H9 (cell line): ENCODE measurements around the gene UBE2D3. TPM values are rescaled to one million over a fixed set of nuclear protein-coding genes. Genes with fewer than 3 reads are reported as not detected.

Experiments
- DNase-seq: peaks from one replicate; pipeline ENCODE4 v3.0.0-alpha.2; 2017
- H2AFZ ChIP-seq: one replicate; pipeline ENCODE4 v1.6.1; 2013; ENCODE audit warnings: mild to moderate bottlenecking, low read length, control low read depth, moderate library complexity
- H2AK5ac ChIP-seq: 2 replicates; pipeline ENCODE4 v1.6.1; 2013; ENCODE audit warnings: low read length, control low read depth, mixed read lengths; ENCODE audit not compliant: insufficient read length
- H2BK120ac ChIP-seq: one replicate; pipeline ENCODE4 v1.6.1; 2013; ENCODE audit warnings: low read depth, mild to moderate bottlenecking, low read length, control low read depth, inconsistent platforms; ENCODE audit not compliant: poor library complexity, severe bottlenecking
- H2BK12ac ChIP-seq: 2 replicates; pipeline ENCODE4 v1.6.1; 2013; ENCODE audit warnings: low read length, control low read depth, mixed read lengths, low read depth; ENCODE audit not compliant: insufficient read length
- H2BK15ac ChIP-seq: 2 replicates; pipeline ENCODE4 v1.6.1; 2013; ENCODE audit warnings: low read depth, low read length, control low read depth
- H2BK20ac ChIP-seq: one replicate; pipeline ENCODE4 v1.6.1; 2013; ENCODE audit warnings: low read depth, mild to moderate bottlenecking, low read length, control low read depth, inconsistent platforms; ENCODE audit not compliant: poor library complexity, severe bottlenecking
- H2BK5ac ChIP-seq: 2 replicates; pipeline ENCODE4 v1.6.1; 2013; ENCODE audit warnings: low read length, control low read depth, mixed read lengths; ENCODE audit not compliant: insufficient read length
- H3K14ac ChIP-seq: 2 replicates; pipeline ENCODE4 v1.6.1; 2013; ENCODE audit warnings: low read length, control low read depth; ENCODE audit not compliant: insufficient read depth
- H3K18ac ChIP-seq: 2 replicates; pipeline ENCODE4 v1.6.1; 2013; ENCODE audit warnings: low read depth, mild to moderate bottlenecking, mixed read lengths, low read length, control low read depth; ENCODE audit not compliant: insufficient read length
- H3K23ac ChIP-seq: 2 replicates; pipeline ENCODE4 v1.6.1; 2013; ENCODE audit warnings: low read length, control low read depth, mixed read lengths, low read depth; ENCODE audit not compliant: insufficient read length
- H3K23me2 ChIP-seq: 2 replicates; pipeline ENCODE4 v1.6.1; 2013; ENCODE audit warnings: low read depth, mild to moderate bottlenecking, mixed read lengths, low read length, control low read depth; ENCODE audit not compliant: insufficient read length, poor library complexity, severe bottlenecking
- H3K27ac ChIP-seq: 2 replicates; pipeline ENCODE4 v1.5.1; 2013; ENCODE audit warnings: low read length, control low read depth, mixed read lengths, low read depth; ENCODE audit not compliant: insufficient read length
- H3K27me3 ChIP-seq: 2 replicates; pipeline ENCODE4 v1.6.1; 2013; ENCODE audit warnings: low read length, control low read depth, inconsistent platforms; ENCODE audit not compliant: insufficient read depth
- H3K4ac ChIP-seq: 2 replicates; pipeline ENCODE4 v1.6.1; 2013; ENCODE audit warnings: low read depth, mild to moderate bottlenecking, control low read depth, inconsistent platforms, low read length, moderate library complexity
- H3K4me1 ChIP-seq: 2 replicates; pipeline ENCODE4 v1.6.1; 2013; ENCODE audit warnings: low read length, control low read depth, inconsistent platforms; ENCODE audit not compliant: insufficient read depth
- H3K4me2 ChIP-seq: 2 replicates; pipeline ENCODE4 v1.6.1; 2013; ENCODE audit warnings: low read length, control low read depth, mixed read lengths; ENCODE audit not compliant: insufficient read length, insufficient read depth
- H3K56ac ChIP-seq: 2 replicates; pipeline ENCODE4 v1.6.1; 2013; ENCODE audit warnings: low read depth, mild to moderate bottlenecking, mixed read lengths, low read length, control low read depth; ENCODE audit not compliant: insufficient read length
- H3K79me1 ChIP-seq: 2 replicates; pipeline ENCODE4 v1.6.1; 2013; ENCODE audit warnings: low read depth, mild to moderate bottlenecking, moderate library complexity, low read length, control low read depth, inconsistent platforms; ENCODE audit not compliant: insufficient read depth, poor library complexity, severe bottlenecking
- H3K79me2 ChIP-seq: 2 replicates; pipeline ENCODE4 v1.6.1; 2013; ENCODE audit warnings: low read length, control low read depth, inconsistent platforms; ENCODE audit not compliant: insufficient read depth
- H3K9ac ChIP-seq: 2 replicates; pipeline ENCODE4 v1.6.1; 2013; ENCODE audit warnings: low read length, control low read depth, mixed read lengths; ENCODE audit not compliant: insufficient read length; ENCODE audit errors: extremely low read depth
- H3K9me3 ChIP-seq: one replicate; pipeline ENCODE4 v1.6.1; 2013; ENCODE audit warnings: low read depth, low read length, inconsistent platforms; ENCODE audit not compliant: control insufficient read depth
- H3T11ph ChIP-seq: one replicate; pipeline ENCODE4 v1.6.1; 2013; ENCODE audit warnings: mild to moderate bottlenecking, low read length, control low read depth, inconsistent platforms
- H4K20me1 ChIP-seq: one replicate; pipeline ENCODE4 v1.6.1; 2013; ENCODE audit not compliant: control insufficient read depth, insufficient read length, insufficient read depth
- H4K5ac ChIP-seq: 2 replicates; pipeline ENCODE4 v1.6.1; 2013; ENCODE audit warnings: low read depth, mild to moderate bottlenecking, mixed read lengths, low read length, control low read depth; ENCODE audit not compliant: insufficient read length
- H4K8ac ChIP-seq: replicated peaks from 2 replicates; pipeline ENCODE4 v1.6.1; 2013; ENCODE audit warnings: low read length, control low read depth, mixed read lengths, low read depth; ENCODE audit not compliant: insufficient read length
- H4K91ac ChIP-seq: 2 replicates; pipeline ENCODE4 v1.6.1; 2013; ENCODE audit warnings: low read depth, mild to moderate bottlenecking, moderate library complexity, mixed read lengths, low read length, control low read depth; ENCODE audit not compliant: insufficient read length
- H3K27ac Mint-ChIP-seq, 3 experiments: 2 replicates in 2 of 3; 3 replicates in 1 of 3; pipeline ENCODE4 v1.8.0; 2020 to 2021; ENCODE audit warnings: mixed read lengths in 3 of 3, mild to moderate bottlenecking in 1 of 3, moderate library complexity in 1 of 3
- H3K27me3 Mint-ChIP-seq: 2 replicates; pipeline ENCODE4 v1.8.0; 2021; ENCODE audit warnings: low read depth, mild to moderate bottlenecking, moderate library complexity, mixed read lengths
- H3K36me3 Mint-ChIP-seq, 3 experiments: 2 replicates in 2 of 3; 3 replicates in 1 of 3; pipeline ENCODE4 v1.8.0; 2020 to 2021; ENCODE audit warnings: low read depth in 3 of 3, mixed read lengths in 3 of 3; ENCODE audit not compliant: insufficient read depth in 1 of 3
- H3K4me1 Mint-ChIP-seq, 2 experiments: 2 replicates each; pipeline ENCODE4 v1.8.0; 2020; ENCODE audit warnings: mixed read lengths in 2 of 2
- H3K4me3 Mint-ChIP-seq, 2 experiments: 2 replicates in 1 of 2; 3 replicates in 1 of 2; pipeline ENCODE4 v1.8.0; 2020 to 2021; ENCODE audit warnings: mild to moderate bottlenecking in 2 of 2, mixed read lengths in 2 of 2, moderate library complexity in 1 of 2
- H3K9me3 Mint-ChIP-seq, 2 experiments: 2 replicates in 1 of 2; 3 replicates in 1 of 2; pipeline ENCODE4 v1.8.0; 2020; ENCODE audit warnings: mild to moderate bottlenecking in 2 of 2, mixed read lengths in 2 of 2, moderate library complexity in 1 of 2
- WGBS: extraction: QIAGEN DNeasy Blood & Tissue Kit; methylation state at CpG from one replicate; pipeline ENCODE4 v1.1.7; 2013; ENCODE audit warnings: missing lambda C conversion rate, low lambda C conversion rate, mixed read lengths; ENCODE audit not compliant: insufficient read length; ENCODE audit errors: extremely low coverage; 5-methylcytosine and 5-hydroxymethylcytosine counted together
- total RNA-seq: library from RNA; stranded (reverse); gene quantifications from 2 replicates; pipeline ENCODE4 v1.2.1, GENCODE V29; 2021
- TF ChIP-seq, protein P1 (sequence below): fragments of 200-600 bp; sonication (generic); conservative IDR thresholded peaks from 3 replicates; pipeline ENCODE4 v1.8.0; 2021; ENCODE audit warnings: antibody characterized with exemption, mild to moderate bottlenecking

UBE2D3 gene
- total RNA-seq, 1 experiment from 2014 or later, result 378 TPM

DNA sequence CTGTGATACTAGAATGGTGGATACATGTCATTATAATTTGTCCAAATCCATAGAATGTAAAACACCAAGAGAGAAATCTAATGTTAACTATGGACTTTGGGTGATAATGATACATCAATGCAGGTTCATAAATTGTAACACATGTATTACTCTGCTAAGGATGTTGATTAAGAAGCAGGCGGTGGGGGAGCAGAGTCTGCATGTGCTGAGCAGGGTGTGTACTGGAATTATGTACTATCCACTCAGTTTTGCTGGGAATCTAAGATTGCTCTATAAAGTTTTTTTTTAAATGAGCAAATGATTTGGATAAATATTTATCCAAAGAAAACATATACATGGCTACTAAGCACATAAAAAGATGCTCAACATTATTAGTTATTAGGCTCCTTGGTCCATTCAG, 51.5 kb downstream of the UBE2D3 start:
- H3K18ac ChIP-seq, result no peak overlapping the region
- no peak overlapping the region for H2BK12ac ChIP-seq
- no peak overlapping the region for H3K14ac ChIP-seq
- no peak overlapping the region for H3K4me2 ChIP-seq
- Mint-ChIP-seq H3K27ac (no peak overlapping the region), H3K9me3 (no peaks in the 10 kb centered on the region; a peak in 1 of 5 replicates), H3K36me3 (no peaks in the 10 kb centered on the region), H3K4me1 (peaks cover 0 to 4% of the 10 kb centered on the region in 2 experiments; a peak in 1 of 4 replicates), H3K27me3 (no peaks in the 10 kb centered on the region; the same call in none of the 2 replicates), H3K4me3 (no peak overlapping the region)
- no peaks in the 10 kb centered on the region for H3K27me3 ChIP-seq
- H3K23ac ChIP-seq, result no peak overlapping the region
- no peaks in the 10 kb centered on the region for H3K9me3 ChIP-seq
- H3K27ac ChIP-seq, result no peak overlapping the region
- no peak overlapping the region for H2AK5ac ChIP-seq
- H4K5ac ChIP-seq, result no peak overlapping the region
- H2BK120ac ChIP-seq, result no peak overlapping the region
- no peak overlapping the region for H3K4ac ChIP-seq
- H3K79me1 ChIP-seq, result no peaks in the 10 kb centered on the region
- WGBS, result no CpG with 5 or more reads among the region's 1 CpG
- H3K23me2 ChIP-seq, result no peaks in the 10 kb centered on the region
- H3K56ac ChIP-seq, result no peak overlapping the region
- no peak overlapping the region for H2BK20ac ChIP-seq
- no peak overlapping the region for H2BK5ac ChIP-seq
- H3K4me1 ChIP-seq, result no peaks in the 10 kb centered on the region; the same call in 1 of the 2 replicates
- no peak overlapping the region for H4K91ac ChIP-seq
- TF ChIP-seq, protein P1, sequence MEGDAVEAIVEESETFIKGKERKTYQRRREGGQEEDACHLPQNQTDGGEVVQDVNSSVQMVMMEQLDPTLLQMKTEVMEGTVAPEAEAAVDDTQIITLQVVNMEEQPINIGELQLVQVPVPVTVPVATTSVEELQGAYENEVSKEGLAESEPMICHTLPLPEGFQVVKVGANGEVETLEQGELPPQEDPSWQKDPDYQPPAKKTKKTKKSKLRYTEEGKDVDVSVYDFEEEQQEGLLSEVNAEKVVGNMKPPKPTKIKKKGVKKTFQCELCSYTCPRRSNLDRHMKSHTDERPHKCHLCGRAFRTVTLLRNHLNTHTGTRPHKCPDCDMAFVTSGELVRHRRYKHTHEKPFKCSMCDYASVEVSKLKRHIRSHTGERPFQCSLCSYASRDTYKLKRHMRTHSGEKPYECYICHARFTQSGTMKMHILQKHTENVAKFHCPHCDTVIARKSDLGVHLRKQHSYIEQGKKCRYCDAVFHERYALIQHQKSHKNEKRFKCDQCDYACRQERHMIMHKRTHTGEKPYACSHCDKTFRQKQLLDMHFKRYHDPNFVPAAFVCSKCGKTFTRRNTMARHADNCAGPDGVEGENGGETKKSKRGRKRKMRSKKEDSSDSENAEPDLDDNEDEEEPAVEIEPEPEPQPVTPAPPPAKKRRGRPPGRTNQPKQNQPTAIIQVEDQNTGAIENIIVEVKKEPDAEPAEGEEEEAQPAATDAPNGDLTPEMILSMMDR, result no peak
- no peak overlapping the region for H4K8ac ChIP-seq
- no peak overlapping the region for H2BK15ac ChIP-seq
- H2AFZ ChIP-seq, result no peak overlapping the region
- no peak for DNase-seq
- no peak overlapping the region for H3T11ph ChIP-seq
- H3K79me2 ChIP-seq, result no peaks in the 10 kb centered on the region
- H3K9ac ChIP-seq, result no peak overlapping the region
- H4K20me1 ChIP-seq, result no peaks in the 10 kb centered on the region
